Inferior parietal cortex (tissue), 1 donor: Measurements from ENCODE around the gene SHCBP1L.

ENCODE experiments used
- DNase-seq: peaks from one replicate; pipeline ENCODE4 v3.0.0-alpha.2; 2016; ENCODE audit errors: extremely low spot score

The SHCBP1L gene

GRCh38 chr1:182890927-182891610, 61.9 kb downstream of the SHCBP1L start:
- DNase-seq: no peak

- DNase-seq: no peak
Observed at GRCh38 chr1:182889997-182890396, 63.0 kb downstream of the SHCBP1L start.

- no peak for DNase-seq
Observed at GRCh38 chr1:182888736-182889531, 64.0 kb downstream of the SHCBP1L start.

GRCh38 chr1:182886985-182887384, 66.0 kb downstream of the SHCBP1L start:
- DNase-seq: no peak

- no peak for DNase-seq
Observed at GRCh38 chr1:182885591-182885990, 67.4 kb downstream of the SHCBP1L start.

- no peak for DNase-seq
Observed at GRCh38 chr1:182884872-182885271, 68.1 kb downstream of the SHCBP1L start.

- no peak for DNase-seq
Observed at GRCh38 chr1:182877842-182878241, 75.1 kb downstream of the SHCBP1L start.

- no peak for DNase-seq
Observed at GRCh38 chr1:182877331-182877730, 75.6 kb downstream of the SHCBP1L start.

GRCh38 chr1:182875889-182876288, 77.1 kb downstream of the SHCBP1L start:
- no peak for DNase-seq

GRCh38 chr1:182872881-182873280, 80.1 kb downstream of the SHCBP1L start:
- no peak for DNase-seq

- DNase-seq: no peak
Observed at GRCh38 chr1:182869241-182869666, 83.7 kb downstream of the SHCBP1L start.

- DNase-seq: no peak
Observed at GRCh38 chr1:182867861-182868260, 85.1 kb downstream of the SHCBP1L start.

GRCh38 chr1:182863940-182864339, 89.0 kb downstream of the SHCBP1L start:
- no peak for DNase-seq

GRCh38 chr1:182862827-182863226, 90.1 kb downstream of the SHCBP1L start:
- DNase-seq: no peak

- DNase-seq: no peak
Observed at GRCh38 chr1:182861994-182862393, 91.0 kb downstream of the SHCBP1L start.

GRCh38 chr1:182860658-182861057, 92.3 kb downstream of the SHCBP1L start:
- DNase-seq: no peak

GRCh38 chr1:182857212-182857611, 95.8 kb downstream of the SHCBP1L start:
- DNase-seq: no peak

- no peak for DNase-seq
Observed at GRCh38 chr1:182855911-182856310, 97.1 kb downstream of the SHCBP1L start.

GRCh38 chr1:182851825-182852224, 101.1 kb downstream of the SHCBP1L start:
- no peak for DNase-seq

- DNase-seq: no peak
Observed at GRCh38 chr1:182850319-182850718, 102.6 kb downstream of the SHCBP1L start.
